ELF-1 (cell line): ENCODE results near the gene C6orf89.

ENCODE experiments used
- DNase-seq: peaks from one replicate; pipeline ENCODE4 v3.0.0-alpha.2; 2016; ENCODE audit warnings: low read depth, low spot score

Gene C6orf89, protein sequence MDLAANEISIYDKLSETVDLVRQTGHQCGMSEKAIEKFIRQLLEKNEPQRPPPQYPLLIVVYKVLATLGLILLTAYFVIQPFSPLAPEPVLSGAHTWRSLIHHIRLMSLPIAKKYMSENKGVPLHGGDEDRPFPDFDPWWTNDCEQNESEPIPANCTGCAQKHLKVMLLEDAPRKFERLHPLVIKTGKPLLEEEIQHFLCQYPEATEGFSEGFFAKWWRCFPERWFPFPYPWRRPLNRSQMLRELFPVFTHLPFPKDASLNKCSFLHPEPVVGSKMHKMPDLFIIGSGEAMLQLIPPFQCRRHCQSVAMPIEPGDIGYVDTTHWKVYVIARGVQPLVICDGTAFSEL

GRCh38 chr6:36885461-36886401 is at the start of gene C6orf89:
TSS of gene C6orf89 (plus strand) at chr6:36885952. CDS start at chr6:36899445, 13,493 bp downstream.
- peak; percentile 99 for DNase-seq

GRCh38 chr6:36836111-36837021 is 49.4 kb upstream of the C6orf89 start:
- no peak for DNase-seq

DNA sequence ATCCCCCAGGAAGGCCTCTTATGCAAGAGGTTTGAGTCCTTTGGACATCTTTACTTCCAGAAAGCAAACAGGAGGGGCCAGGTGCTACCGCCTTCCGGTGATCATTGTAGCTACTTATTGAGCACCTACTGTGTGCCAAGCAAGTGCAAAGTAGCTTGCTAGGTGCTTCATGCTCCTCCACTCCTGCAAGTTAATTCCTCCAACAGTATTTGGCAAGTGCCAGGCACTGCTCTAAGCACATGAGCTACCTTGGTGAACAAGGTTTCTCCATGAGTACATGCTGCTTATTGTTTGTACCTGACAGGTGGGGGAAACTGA is 48.8 kb upstream of the C6orf89 start:
- DNase-seq, result no peak

DNA sequence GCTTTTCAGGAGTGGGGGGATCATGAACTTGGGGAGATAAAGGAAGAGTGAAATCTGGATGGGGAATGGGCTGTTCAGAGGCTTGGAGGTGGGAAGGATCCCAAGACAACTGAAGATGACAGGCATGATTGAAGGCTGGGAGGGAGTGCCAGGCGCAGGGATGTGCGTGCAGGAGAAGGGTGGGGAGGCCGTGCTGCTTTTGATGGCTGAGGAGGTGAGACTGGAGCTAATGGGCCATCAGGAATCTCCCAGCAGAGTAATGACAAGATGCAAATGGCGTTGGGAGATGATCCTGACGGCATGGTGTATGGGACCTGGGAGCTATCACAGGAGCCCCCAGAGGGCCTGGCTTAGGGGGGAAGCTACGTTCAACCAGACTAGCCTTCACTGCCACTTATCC is 48.1 kb upstream of the C6orf89 start:
- no peak for DNase-seq

DNA sequence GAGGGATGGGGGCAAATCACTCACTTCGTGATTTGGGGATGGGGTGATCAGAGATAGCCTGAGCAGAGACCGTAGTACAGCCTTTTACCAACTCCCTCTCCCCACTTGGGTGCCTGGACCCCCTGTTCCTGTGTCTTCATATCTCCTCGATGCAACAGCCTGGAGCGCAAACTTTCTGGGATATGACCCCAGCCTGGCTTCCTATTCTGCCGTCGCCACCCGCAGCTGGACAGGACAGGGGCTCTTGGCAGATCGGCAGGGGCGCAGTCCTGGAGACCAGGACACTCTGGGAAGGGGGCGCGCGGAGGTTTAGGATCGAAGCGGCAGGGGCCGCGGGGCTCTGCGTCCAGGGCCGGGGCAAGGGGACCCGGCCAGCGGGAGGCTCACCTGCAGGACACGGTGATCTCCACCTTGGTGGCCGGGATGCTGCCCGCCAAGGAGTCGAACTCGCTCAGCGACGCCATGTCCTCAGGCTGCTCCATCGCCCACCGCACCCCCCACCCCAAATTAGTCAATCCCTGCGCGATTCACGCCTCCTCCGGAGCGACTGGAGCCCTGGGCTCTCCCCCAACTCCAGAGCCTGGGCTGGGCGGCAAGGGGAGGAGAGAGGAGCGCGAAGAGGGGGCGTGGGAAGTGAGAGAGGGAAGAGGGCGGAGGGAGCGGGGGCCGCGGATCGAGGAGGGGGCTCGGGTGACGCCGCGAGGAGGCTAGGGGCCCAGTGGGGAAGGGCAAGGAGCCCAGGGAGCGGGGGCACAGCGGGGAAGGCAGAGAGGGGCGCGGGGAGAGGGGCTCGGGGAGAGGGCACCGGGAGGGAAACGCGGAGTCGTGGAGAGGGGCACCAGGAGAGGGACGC is 46.6 kb upstream of the C6orf89 start, which contains the start of gene CPNE5:
TSS of gene CPNE5 (minus strand) at position 549 of the 853 bp plus-strand sequence. CDS start at position 482, 67 bp downstream.
- DNase-seq, result no peak

DNA sequence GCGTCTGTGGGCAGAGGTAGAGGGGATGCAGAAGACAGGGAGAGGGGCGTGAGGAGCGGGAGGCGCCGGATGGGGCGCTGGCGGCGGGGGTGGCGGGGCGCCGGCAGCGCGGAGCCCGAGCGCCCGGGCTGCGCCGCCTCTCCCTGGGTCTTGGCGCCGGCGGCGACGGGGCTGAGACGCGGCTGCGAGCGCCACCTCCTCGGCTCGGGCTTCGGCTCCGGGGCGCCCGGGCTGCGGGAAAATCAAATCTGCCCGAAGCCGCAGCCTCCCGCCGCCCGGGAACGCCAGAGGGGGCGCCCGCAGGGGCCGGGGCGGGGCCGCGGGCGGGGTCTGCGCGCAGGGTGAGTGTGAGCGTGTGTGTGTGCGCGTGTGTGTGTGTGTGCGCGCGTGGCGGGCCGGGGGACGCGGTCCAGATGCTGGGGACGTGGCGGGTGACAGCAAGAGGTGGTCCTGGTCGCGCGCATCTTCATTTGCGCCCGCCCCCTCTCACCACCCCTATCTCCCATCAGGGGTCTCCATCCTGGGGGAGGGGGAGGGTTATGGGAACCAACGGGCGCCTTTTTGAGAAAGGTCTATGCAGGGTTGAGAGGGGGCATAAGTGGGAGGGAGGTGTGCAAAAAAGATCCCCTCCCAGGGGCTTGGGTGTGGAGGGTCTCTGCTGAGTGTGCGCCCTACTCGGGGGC is 45.9 kb upstream of the C6orf89 start:
- DNase-seq, result no peak

DNA sequence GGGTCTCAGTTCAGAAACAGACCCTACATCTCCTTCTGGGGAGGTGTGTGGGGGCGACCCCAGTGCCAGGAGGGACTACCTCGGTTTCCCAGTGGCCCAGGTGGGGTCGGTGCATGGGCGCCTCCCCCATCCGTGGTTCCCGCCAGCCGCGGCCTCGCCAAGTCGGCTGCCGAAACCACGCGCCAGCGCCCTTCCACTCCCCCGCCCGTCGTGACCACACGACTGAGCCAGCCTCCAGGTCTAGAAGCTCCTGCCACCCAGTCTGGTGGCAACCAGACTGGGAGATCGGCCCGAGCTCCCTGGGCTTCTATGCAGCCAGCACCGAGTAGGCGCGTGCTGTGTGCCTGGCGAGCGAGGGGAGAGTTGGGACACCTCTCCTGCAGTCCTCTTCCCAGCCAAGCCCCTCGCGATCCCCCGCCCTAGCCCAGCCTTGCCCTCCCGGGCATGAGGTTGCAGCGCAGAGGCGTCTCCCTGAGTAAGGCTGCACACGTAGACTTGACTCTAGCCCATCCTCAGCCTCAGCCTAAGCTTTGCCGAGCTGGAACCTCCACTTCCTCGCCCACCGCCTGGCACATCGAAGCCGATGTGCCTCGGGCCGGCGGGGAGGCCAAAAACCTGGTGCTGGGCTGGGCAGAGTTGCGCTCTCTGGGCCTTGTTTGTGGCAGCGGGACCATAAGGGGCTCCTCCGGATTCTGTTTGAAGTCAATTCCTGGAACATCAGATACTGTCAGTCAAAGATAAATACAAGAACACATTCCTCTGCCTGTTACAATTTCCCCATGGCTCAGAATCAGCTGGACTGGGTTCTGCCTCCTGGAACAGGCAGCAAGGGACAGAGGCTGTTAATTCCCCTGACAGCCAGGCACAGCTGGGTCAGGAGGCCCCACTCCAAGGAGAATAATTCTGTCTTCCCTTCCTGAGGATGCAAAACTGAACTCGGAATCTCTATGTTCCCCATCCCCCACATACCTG is 45.0 kb upstream of the C6orf89 start:
- DNase-seq, result peak; percentile 52

GRCh38 chr6:36841756-36842155 is 44.0 kb upstream of the C6orf89 start:
- no peak for DNase-seq

- DNase-seq, result no peak
Observed at GRCh38 chr6:36843170-36843569, 42.6 kb upstream of the C6orf89 start.

DNA sequence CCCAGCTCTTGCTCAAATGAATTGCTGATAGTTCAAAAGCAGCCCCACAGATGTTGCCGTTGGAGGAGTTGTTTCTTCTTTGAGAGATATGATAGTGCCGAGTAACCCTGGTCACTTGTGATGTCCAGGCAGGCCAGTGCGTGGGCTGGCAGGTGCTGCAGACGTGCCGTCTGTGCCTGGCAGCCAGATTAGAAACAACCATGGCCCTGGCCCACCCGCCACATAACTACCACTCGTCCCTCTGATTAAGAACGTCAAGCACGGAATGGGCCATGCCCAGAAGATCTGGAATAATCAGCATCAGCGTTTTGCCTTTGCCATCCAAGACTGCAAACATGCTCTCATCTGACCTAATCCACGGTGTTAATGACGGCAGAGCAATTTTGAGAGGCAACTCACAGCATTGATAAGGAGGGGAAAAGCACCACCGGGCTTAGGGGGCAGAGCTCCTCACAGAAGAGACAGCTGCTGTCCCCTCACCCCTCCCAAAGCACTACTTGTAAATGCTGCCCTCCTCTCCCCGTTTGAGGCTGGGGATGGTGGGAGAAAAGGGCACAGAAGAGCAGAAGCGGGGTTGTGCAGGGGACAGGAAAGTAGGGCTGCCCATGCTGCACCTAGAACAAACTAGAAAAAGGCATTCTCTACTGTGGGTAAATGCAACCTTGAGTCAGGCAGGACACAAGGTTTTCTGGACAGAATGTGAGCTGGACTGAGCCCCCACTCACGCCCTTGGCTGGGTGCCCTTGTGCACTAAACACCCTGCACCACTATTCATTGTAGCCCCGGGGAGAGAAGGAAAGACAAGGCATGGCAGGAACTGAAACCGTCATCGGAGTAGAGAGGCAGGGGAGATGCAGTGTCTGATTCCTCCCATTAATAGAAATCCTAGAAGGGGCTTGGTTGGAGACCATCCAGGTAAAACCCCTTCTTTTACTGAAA is 41.3 kb upstream of the C6orf89 start:
- DNase-seq, result no peak

DNA sequence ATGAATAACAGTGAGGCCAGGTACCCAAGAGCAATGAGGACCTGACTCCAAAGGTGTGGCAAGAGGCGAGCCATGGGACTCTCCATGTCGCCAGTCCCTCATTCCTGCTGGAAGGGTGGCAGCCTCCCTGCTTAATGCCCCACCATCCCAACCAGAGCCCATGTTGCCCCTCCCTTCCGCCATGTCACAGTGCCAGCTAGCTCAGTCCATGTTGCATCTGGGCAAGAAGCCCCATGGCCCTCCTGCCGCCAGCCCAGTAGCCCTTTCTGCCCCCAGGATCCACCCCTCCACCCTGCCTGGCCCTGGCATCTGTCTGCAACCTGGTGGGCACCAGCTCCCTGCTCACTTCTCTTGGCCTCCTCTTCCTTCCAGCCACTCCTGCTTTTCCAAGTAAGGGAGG is 40.5 kb upstream of the C6orf89 start:
- no peak for DNase-seq

GRCh38 chr6:36847152-36847551 is 38.6 kb upstream of the C6orf89 start:
- DNase-seq, result no peak

GRCh38 chr6:36847991-36848390 is 37.8 kb upstream of the C6orf89 start:
- no peak for DNase-seq

- DNase-seq, result peak; percentile 96
Observed at GRCh38 chr6:36848658-36849441, 36.9 kb upstream of the C6orf89 start.

DNA sequence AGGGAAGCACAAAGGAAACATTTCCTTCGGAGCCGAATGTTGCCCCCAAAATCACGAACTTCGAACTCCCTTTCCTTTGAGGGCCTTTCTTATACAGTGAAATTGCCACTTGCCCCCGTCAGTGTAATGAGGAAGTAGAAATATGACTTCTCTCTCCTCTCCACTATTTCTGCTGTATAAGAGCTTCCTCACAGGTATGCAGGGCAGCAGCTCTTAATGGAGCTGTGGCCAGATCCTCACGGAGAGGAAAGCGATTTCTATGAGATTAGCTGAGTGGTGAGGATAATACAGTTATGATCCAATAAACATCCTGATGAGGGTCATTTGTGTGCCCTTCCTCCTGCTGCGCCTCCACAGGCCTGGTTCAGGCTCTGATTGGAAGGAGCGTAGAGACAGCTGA is 35.7 kb upstream of the C6orf89 start:
- no peak for DNase-seq

GRCh38 chr6:36851149-36851614 is 34.6 kb upstream of the C6orf89 start:
- peak; percentile 66 for DNase-seq

DNA sequence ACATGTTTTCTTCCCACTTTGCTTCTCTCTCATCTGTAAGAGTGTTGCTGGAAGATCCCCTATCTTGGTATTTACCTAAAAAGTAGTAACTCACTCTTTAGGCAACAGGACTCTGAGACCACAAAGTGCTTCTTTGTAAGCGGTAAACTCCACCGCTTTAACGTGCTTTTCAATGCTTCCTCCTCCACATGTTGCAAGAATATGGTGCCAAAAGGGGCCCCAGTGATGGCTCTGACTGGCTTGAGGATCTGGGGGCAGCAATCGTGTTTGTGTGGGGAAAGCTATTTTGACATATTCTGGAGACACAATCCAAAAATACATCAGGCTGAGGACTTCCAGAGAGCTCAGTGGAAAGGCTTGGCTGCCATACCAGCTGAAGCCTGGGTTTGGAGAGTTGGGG is 34.1 kb upstream of the C6orf89 start:
- DNase-seq, result no peak
